ENCODE results near the gene PRKD3. TPM values are rescaled to one million over a fixed set of nuclear protein-coding genes. Genes with fewer than 3 reads are reported as not detected.

PRKD3 gene
- total RNA-seq, 2 donors from 2014 or later: 21.1 to 28.7 TPM

DNA sequence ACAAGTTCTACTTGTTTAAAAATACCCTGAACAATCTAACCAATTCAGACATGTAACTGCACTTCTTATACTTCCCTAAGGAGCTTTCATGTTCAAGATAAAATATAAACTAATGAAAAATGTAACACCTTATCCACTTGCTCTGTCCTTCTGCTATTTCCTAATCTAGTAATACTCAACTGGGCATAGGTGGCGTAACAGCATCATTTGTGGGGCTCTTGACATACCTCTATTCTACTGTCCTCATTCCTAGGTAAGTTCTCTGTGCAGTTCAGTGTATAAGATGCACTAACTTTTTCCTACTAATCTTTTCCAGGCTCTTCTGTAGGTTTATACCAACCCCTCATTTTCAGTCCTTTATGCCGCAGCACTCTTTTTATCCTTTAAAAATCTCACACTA is 36.7 kb downstream of the PRKD3 start:
- H3K9ac ChIP-seq (ENCODE audit: low read depth in 2 of 2, low read length in 2 of 2): no peak overlapping the region
- TF ChIP-seq, protein P1, sequence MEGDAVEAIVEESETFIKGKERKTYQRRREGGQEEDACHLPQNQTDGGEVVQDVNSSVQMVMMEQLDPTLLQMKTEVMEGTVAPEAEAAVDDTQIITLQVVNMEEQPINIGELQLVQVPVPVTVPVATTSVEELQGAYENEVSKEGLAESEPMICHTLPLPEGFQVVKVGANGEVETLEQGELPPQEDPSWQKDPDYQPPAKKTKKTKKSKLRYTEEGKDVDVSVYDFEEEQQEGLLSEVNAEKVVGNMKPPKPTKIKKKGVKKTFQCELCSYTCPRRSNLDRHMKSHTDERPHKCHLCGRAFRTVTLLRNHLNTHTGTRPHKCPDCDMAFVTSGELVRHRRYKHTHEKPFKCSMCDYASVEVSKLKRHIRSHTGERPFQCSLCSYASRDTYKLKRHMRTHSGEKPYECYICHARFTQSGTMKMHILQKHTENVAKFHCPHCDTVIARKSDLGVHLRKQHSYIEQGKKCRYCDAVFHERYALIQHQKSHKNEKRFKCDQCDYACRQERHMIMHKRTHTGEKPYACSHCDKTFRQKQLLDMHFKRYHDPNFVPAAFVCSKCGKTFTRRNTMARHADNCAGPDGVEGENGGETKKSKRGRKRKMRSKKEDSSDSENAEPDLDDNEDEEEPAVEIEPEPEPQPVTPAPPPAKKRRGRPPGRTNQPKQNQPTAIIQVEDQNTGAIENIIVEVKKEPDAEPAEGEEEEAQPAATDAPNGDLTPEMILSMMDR (IDR thresholded peaks at IDR 0.05): no peak
- no peaks in the 10 kb centered on the region for H3K27me3 ChIP-seq
- H3K4me1 ChIP-seq: no peaks in the 10 kb centered on the region
- DNase-seq: no peak
- no peak overlapping the region for H3K27ac ChIP-seq
- H3K4me3 ChIP-seq: no peak overlapping the region
- no peaks in the 10 kb centered on the region for H3K36me3 ChIP-seq
- intact Hi-C loops (cut with DNase I): no loop called here
- H3K9me3 ChIP-seq: no peaks in the 10 kb centered on the region

DNA sequence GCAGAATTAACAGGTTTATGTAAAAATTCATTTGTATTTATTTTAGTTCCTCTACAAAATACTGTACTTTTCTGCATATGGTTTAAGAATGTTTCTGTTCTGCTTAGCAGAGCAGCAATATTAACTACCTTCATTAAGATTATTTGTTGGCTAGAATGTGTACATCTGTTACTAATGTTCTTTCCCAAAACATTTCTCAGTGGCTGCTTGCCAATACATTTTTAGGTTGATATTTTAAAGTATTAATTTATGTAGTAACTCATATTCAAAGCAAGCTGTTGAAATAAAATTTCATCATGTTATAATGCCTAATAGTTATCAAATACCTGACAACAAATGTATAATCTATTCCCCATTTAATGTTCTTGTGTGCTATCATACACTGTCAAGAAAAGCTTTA is 40.3 kb downstream of the PRKD3 start:
- H3K36me3 ChIP-seq: no peaks in the 10 kb centered on the region

GRCh38 chr2:37283207-37283606 is 41.4 kb downstream of the PRKD3 start:
- no peaks in the 10 kb centered on the region for H3K9me3 ChIP-seq
- H3K4me1 ChIP-seq: no peaks in the 10 kb centered on the region
- H3K9ac ChIP-seq (ENCODE audit: low read depth in 2 of 2, low read length in 2 of 2): no peak overlapping the region
- H3K27me3 ChIP-seq: no peaks in the 10 kb centered on the region
- no peaks in the 10 kb centered on the region for H3K36me3 ChIP-seq
- intact Hi-C loops (cut with DNase I): no loop called here
- H3K4me3 ChIP-seq: no peak overlapping the region
- no peak for DNase-seq
- TF ChIP-seq, protein P1 (IDR thresholded peaks at IDR 0.05): no peak
- no peak overlapping the region for H3K27ac ChIP-seq

More for the DNA sequence above, 40.3 kb downstream of the PRKD3 start:
- intact Hi-C loops (cut with DNase I): no loop called here
- no peaks in the 10 kb centered on the region for H3K9me3 ChIP-seq
- no peak for DNase-seq
- H3K9ac ChIP-seq (ENCODE audit: low read depth in 2 of 2, low read length in 2 of 2): no peak overlapping the region
- no peak overlapping the region for H3K27ac ChIP-seq
- H3K27me3 ChIP-seq: no peaks in the 10 kb centered on the region
- no peaks in the 10 kb centered on the region for H3K4me1 ChIP-seq
- TF ChIP-seq, protein P1 (IDR thresholded peaks at IDR 0.05): no peak
- H3K4me3 ChIP-seq: no peak overlapping the region

DNA sequence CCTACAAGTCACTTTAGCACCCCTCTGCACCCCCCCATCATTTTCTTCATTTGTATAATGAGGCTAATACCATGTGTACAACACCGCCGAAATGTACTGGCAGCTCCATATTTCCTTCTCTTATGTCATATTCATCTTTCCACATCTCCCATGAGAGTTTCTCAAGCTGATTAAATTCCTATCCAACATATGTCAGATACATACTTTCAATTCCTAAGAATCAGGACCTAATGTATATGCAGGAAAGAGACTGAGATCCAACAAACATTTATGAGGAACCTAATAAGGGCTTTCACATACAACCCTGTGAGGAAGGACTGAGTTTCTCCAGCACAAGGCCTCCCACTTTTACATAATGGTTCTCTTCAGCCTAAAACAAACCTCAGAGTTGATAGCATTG is 41.9 kb downstream of the PRKD3 start:
- H3K4me1 ChIP-seq: no peaks in the 10 kb centered on the region

DNA sequence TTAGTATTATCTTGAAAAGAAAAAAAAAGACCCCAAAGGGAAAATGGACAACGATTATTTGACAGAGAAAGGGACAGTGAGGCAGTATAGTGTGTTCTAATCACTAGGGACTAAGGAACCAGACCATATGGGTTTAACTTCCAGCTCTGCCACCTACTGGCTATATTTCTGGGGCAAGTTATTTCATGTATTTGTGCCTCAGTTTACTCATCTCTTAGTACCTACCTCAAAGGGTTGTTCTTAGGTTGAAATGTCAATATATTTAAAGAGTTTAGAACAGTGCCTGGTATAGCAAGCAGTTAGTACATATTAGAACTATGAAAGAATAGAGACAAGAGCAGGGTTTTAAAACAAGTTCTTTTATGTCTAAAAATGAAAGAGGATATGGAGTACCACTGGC is 42.7 kb downstream of the PRKD3 start:
- TF ChIP-seq, protein P1 (IDR thresholded peaks at IDR 0.05): no peak
- no peak overlapping the region for H3K4me3 ChIP-seq
- H3K9me3 ChIP-seq: no peaks in the 10 kb centered on the region
- H3K36me3 ChIP-seq: no peaks in the 10 kb centered on the region
- H3K9ac ChIP-seq (ENCODE audit: low read depth in 2 of 2, low read length in 2 of 2): no peak overlapping the region
- DNase-seq: no peak
- intact Hi-C loops (cut with DNase I): no loop called here
- no peaks in the 10 kb centered on the region for H3K27me3 ChIP-seq
- H3K27ac ChIP-seq: no peak overlapping the region
- H3K4me1 ChIP-seq: no peaks in the 10 kb centered on the region

More for the DNA sequence above, 41.9 kb downstream of the PRKD3 start:
- Histone ChIP-seq H3K36me3 (no peaks in the 10 kb centered on the region), H3K27me3 (no peaks in the 10 kb centered on the region), H3K9me3 (no peaks in the 10 kb centered on the region), H3K9ac (ENCODE audit: low read depth in 2 of 2, low read length in 2 of 2) (no peak overlapping the region), H3K27ac (no peak overlapping the region), H3K4me3 (no peak overlapping the region)
- DNase-seq: no peak
- intact Hi-C loops (cut with DNase I): no loop called here
- TF ChIP-seq, protein P1 (IDR thresholded peaks at IDR 0.05): no peak

DNA sequence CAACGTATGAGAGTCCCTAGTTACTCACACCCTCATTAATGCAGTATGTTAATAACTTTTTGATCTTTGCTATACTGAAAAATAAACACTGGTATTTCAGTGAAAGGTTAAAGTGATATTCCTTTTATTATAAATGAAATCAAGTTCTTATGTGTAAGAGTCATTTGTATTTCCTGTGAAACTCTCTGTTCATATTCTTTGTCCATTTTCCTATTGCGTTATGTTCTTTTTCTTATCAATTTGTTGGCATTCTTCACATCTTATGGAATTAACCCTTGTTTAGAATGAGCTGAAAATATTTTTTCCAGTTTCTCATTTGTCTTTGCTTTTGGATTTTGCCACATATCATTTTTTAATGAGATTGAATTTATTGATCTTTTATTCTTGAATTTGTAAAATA is 48.3 kb downstream of the PRKD3 start:
- Histone ChIP-seq H3K27me3 (no peaks in the 10 kb centered on the region), H3K9me3 (no peaks in the 10 kb centered on the region), H3K36me3 (no peaks in the 10 kb centered on the region), H3K9ac (ENCODE audit: low read depth in 2 of 2, low read length in 2 of 2) (no peak overlapping the region), H3K4me3 (no peak overlapping the region), H3K27ac (no peak overlapping the region), H3K4me1 (no peaks in the 10 kb centered on the region)
- TF ChIP-seq, protein P1 (IDR thresholded peaks at IDR 0.05): no peak
- no peak for DNase-seq
- intact Hi-C loops (cut with DNase I): no loop called here

All from colonic mucosa (tissue), 4 donors.